MM.1S (cell line): ENCODE results near the gene GABARAPL2.

Experiments used
- DNase-seq: peaks from one replicate; pipeline ENCODE4 v3.0.0-alpha.2; 2015
- H2AFZ ChIP-seq: fragments of 300-600 bp; sonication (generic); 2 replicates; pipeline ENCODE4 v1.6.0; 2016; ENCODE audit warnings: antibody characterized with exemption, low read length
- H3F3A ChIP-seq: fragments of 300-600 bp; sonication (generic); 2 replicates; pipeline ENCODE4 v1.6.1; 2016; ENCODE audit warnings: mild to moderate bottlenecking, antibody characterized with exemption, low read length, moderate library complexity, mixed read lengths; ENCODE audit not compliant: insufficient read depth
- H3K27ac ChIP-seq: fragments of 300-600 bp; sonication (generic); 2 replicates; pipeline ENCODE4 v1.5.1; 2016; ENCODE audit warnings: mild to moderate bottlenecking, low read length
- H3K27me3 ChIP-seq: fragments of 300-600 bp; sonication (generic); replicated peaks from 2 replicates; pipeline ENCODE4 v1.6.0; 2016; ENCODE audit warnings: low read length; ENCODE audit not compliant: insufficient read depth
- H3K36me3 ChIP-seq: fragments of 300-600 bp; sonication (generic); replicated peaks from 2 replicates; pipeline ENCODE4 v1.6.1; 2016; ENCODE audit warnings: mild to moderate bottlenecking, low read length, mixed read lengths; ENCODE audit not compliant: insufficient read depth
- H3K4me1 ChIP-seq: fragments of 300-600 bp; sonication (generic); 2 replicates; pipeline ENCODE4 v1.6.1; 2016; ENCODE audit warnings: low read length, mixed read lengths
- H3K4me2 ChIP-seq: fragments of 300-600 bp; sonication (generic); 2 replicates; pipeline ENCODE4 v1.6.0; 2016; ENCODE audit warnings: low read depth, low read length
- H3K4me3 ChIP-seq: fragments of 300-600 bp; sonication (generic); 2 replicates; pipeline ENCODE4 v1.5.1; 2016; ENCODE audit warnings: low read length, mixed read lengths
- H3K79me2 ChIP-seq: fragments of 300-600 bp; sonication (generic); 2 replicates; pipeline ENCODE4 v1.6.1; 2016; ENCODE audit warnings: mixed run types, low read length, mixed read lengths
- H3K9ac ChIP-seq: fragments of 300-600 bp; sonication (generic); 2 replicates; pipeline ENCODE4 v1.6.1; 2016; ENCODE audit warnings: low read length, mixed read lengths
- H3K9me2 ChIP-seq: fragments of 300-600 bp; sonication (generic); replicated peaks from 2 replicates; pipeline ENCODE4 v1.6.1; 2016; ENCODE audit warnings: mild to moderate bottlenecking, low read length, mixed read lengths; ENCODE audit not compliant: insufficient read depth
- H3K9me3 ChIP-seq: fragments of 300-600 bp; sonication (generic); replicated peaks from 2 replicates; pipeline ENCODE4 v1.6.1; 2016; ENCODE audit warnings: mild to moderate bottlenecking, low read length, mixed read lengths; ENCODE audit not compliant: insufficient read depth
- H4K20me1 ChIP-seq: fragments of 300-600 bp; sonication (generic); 2 replicates; pipeline ENCODE4 v1.6.1; 2016; ENCODE audit warnings: mild to moderate bottlenecking, low read length, moderate library complexity, mixed read lengths; ENCODE audit not compliant: insufficient read depth
- CTCF ChIP-seq: fragments of 300-600 bp; sonication (generic); IDR thresholded peaks from 2 replicates; pipeline ENCODE4 v1.5.1; 2016; ENCODE audit warnings: antibody characterized with exemption, low read length, mixed read lengths
- EZH2 ChIP-seq: fragments of 300-600 bp; sonication (generic); optimal IDR thresholded peaks from 2 replicates; pipeline ENCODE3; 2017; ENCODE audit warnings: low read depth, mild to moderate bottlenecking, antibody characterized with exemption, low read length, mixed read lengths
- EZH2phosphoT487 ChIP-seq: fragments of 300-600 bp; sonication (generic); IDR thresholded peaks from 2 replicates; pipeline ENCODE4 v1.6.1; 2018; ENCODE audit warnings: antibody characterized with exemption, low read length

Gene GABARAPL2

GRCh38 chr16:75527825-75528299 lies 38.3 kb upstream of the GABARAPL2 start:
- no peak for DNase-seq
- no peaks in the 10 kb centered on the region for H3K27me3 ChIP-seq
- H3K4me2 ChIP-seq = no peak overlapping the region
- no peak for TF ChIP-seq EZH2
- no peak for TF ChIP-seq CTCF
- TF ChIP-seq EZH2phosphoT487 = no peak
- no peaks in the 10 kb centered on the region for H4K20me1 ChIP-seq
- no peaks in the 10 kb centered on the region for H3K9me2 ChIP-seq
- no peak overlapping the region for H2AFZ ChIP-seq
- no peaks in the 10 kb centered on the region for H3K79me2 ChIP-seq
- H3K4me3 ChIP-seq = no peak overlapping the region
- H3K9ac ChIP-seq = no peak overlapping the region
- no peaks in the 10 kb centered on the region for H3K9me3 ChIP-seq
- no peak overlapping the region for H3K27ac ChIP-seq
- no peaks in the 10 kb centered on the region for H3K36me3 ChIP-seq
- no peaks in the 10 kb centered on the region for H3F3A ChIP-seq
- no peaks in the 10 kb centered on the region for H3K4me1 ChIP-seq

GRCh38 chr16:75529056-75529905 lies 36.9 kb upstream of the GABARAPL2 start:
- DNase-seq = no peak
- H3K4me2 ChIP-seq = no peak overlapping the region
- no peak overlapping the region for H3K27ac ChIP-seq
- no peaks in the 10 kb centered on the region for H4K20me1 ChIP-seq
- TF ChIP-seq EZH2 (no peak), CTCF (no peak), EZH2phosphoT487 (no peak)
- no peaks in the 10 kb centered on the region for H3F3A ChIP-seq
- H3K79me2 ChIP-seq = no peaks in the 10 kb centered on the region
- no peaks in the 10 kb centered on the region for H3K9me2 ChIP-seq
- no peaks in the 10 kb centered on the region for H3K36me3 ChIP-seq
- no peaks in the 10 kb centered on the region for H3K9me3 ChIP-seq
- no peak overlapping the region for H3K9ac ChIP-seq
- H2AFZ ChIP-seq = no peak overlapping the region
- H3K4me1 ChIP-seq = no peaks in the 10 kb centered on the region
- H3K4me3 ChIP-seq = no peak overlapping the region
- no peaks in the 10 kb centered on the region for H3K27me3 ChIP-seq

- Histone ChIP-seq H3K9ac (no peak overlapping the region), H3K79me2 (no peaks in the 10 kb centered on the region), H3K4me1 (no peaks in the 10 kb centered on the region), H3K4me3 (no peak overlapping the region), H3K27me3 (no peaks in the 10 kb centered on the region), H3K9me2 (no peaks in the 10 kb centered on the region), H3F3A (no peaks in the 10 kb centered on the region), H3K4me2 (no peak overlapping the region), H3K27ac (no peak overlapping the region), H4K20me1 (no peaks in the 10 kb centered on the region), H3K9me3 (no peaks in the 10 kb centered on the region), H3K36me3 (no peaks in the 10 kb centered on the region), H2AFZ (no peak overlapping the region)
- TF ChIP-seq CTCF = no peak
- no peak for TF ChIP-seq EZH2
- no peak for TF ChIP-seq EZH2phosphoT487
- DNase-seq = no peak
These were observed 36.2 kb upstream of the GABARAPL2 start for GRCh38 chr16:75529959-75530358.
